CD14-positive monocyte (primary cell): Measurements from ENCODE around the gene LRRC52. TPM values are rescaled to one million over a fixed set of nuclear protein-coding genes. Genes with fewer than 3 reads are reported as not detected.

Experiments used
- DNase-seq, 3 donors: peaks; one replicate each; pipeline ENCODE4 v3.0.0-alpha.2; 2011 to 2022
- H2AFZ ChIP-seq: 2 replicates; pipeline ENCODE4 v1.6.0; 2012; ENCODE audit warnings: mild to moderate bottlenecking, low read depth, low read length, inconsistent platforms; ENCODE audit not compliant: insufficient read depth, poor library complexity, severe bottlenecking
- H3K27ac ChIP-seq, 2 donors: 1 replicate in 1 of 2; 2 replicates in 1 of 2; pipeline ENCODE4 v1.5.1; 2012 to 2013; ENCODE audit warnings: low read length in 2 of 2, control low read depth in 1 of 2, inconsistent platforms in 1 of 2, low read depth in 1 of 2, mild to moderate bottlenecking in 1 of 2
- H3K27me3 ChIP-seq, 2 donors: one replicate each; pipeline versions ENCODE4 v1.6.0 to v1.6.1; 2011 to 2013; ENCODE audit warnings: low read length in 2 of 2; ENCODE audit not compliant: control insufficient read depth in 2 of 2, insufficient read depth in 2 of 2
- H3K36me3 ChIP-seq, 2 donors: replicated peaks in 1 of 2; 1 replicate in 1 of 2; 2 replicates in 1 of 2; pipeline versions ENCODE4 v1.5.1 to v1.6.1; 2012 to 2013; ENCODE audit warnings: low read length in 2 of 2, control low read depth in 1 of 2, inconsistent platforms in 1 of 2, mild to moderate bottlenecking in 1 of 2; ENCODE audit not compliant: insufficient read depth in 2 of 2, control insufficient read depth in 1 of 2
- H3K4me1 ChIP-seq, 2 donors: 1 replicate in 1 of 2; 2 replicates in 1 of 2; pipeline versions ENCODE4 v1.5.1 to v1.6.1; 2012 to 2013; ENCODE audit warnings: low read length in 2 of 2, control low read depth in 1 of 2, inconsistent platforms in 1 of 2, mild to moderate bottlenecking in 1 of 2, moderate library complexity in 1 of 2; ENCODE audit not compliant: insufficient read depth in 2 of 2, control insufficient read depth in 1 of 2
- H3K4me2 ChIP-seq: replicated peaks from 2 replicates; pipeline ENCODE3; 2012; ENCODE audit warnings: low read length, moderate library complexity, mild to moderate bottlenecking; ENCODE audit not compliant: poor library complexity, severe bottlenecking; ENCODE audit errors: extremely low read depth
- H3K4me3 ChIP-seq, 3 experiments: fragments of 200-600 bp in 1 of 3; sonication (generic) in 1 of 3; replicated peaks in 1 of 3; 1 replicate in 2 of 3; 2 replicates in 1 of 3; pipeline ENCODE4 v1.5.1; 2011 to 2013; ENCODE audit warnings: low read length in 3 of 3, mild to moderate bottlenecking in 3 of 3, control low read depth in 2 of 3, low read depth in 2 of 3, inconsistent platforms in 1 of 3, moderate library complexity in 1 of 3
- H3K79me2 ChIP-seq: 2 replicates; pipeline ENCODE4 v1.6.0; 2012; ENCODE audit warnings: mild to moderate bottlenecking, control low read depth, inconsistent platforms, low read length, moderate library complexity; ENCODE audit not compliant: insufficient read depth
- H3K9ac ChIP-seq: 2 replicates; pipeline ENCODE4 v1.6.0; 2017; ENCODE audit warnings: low read length, mild to moderate bottlenecking; ENCODE audit not compliant: insufficient read depth, poor library complexity, severe bottlenecking
- H3K9me3 ChIP-seq, 2 donors: replicated peaks in 1 of 2; 1 replicate in 1 of 2; 2 replicates in 1 of 2; pipeline versions ENCODE4 v1.5.1 to v1.6.1; 2012 to 2013; ENCODE audit warnings: low read length in 2 of 2, control low read depth in 1 of 2; ENCODE audit not compliant: control insufficient read depth in 1 of 2, insufficient read depth in 1 of 2
- H4K20me1 ChIP-seq: 2 replicates; pipeline ENCODE4 v1.6.0; 2012; ENCODE audit warnings: mild to moderate bottlenecking, low read length, control low read depth, moderate library complexity; ENCODE audit not compliant: insufficient read depth
- H3K27ac Mint-ChIP-seq, 7 donors: one replicate each; pipeline ENCODE4 v1.8.0; 2020; ENCODE audit warnings: mild to moderate bottlenecking in 7 of 7, mixed read lengths in 7 of 7, moderate library complexity in 6 of 7, inconsistent platforms in 2 of 7
- H3K27me3 Mint-ChIP-seq, 3 donors: one replicate each; pipeline ENCODE4 v1.8.0; 2021 to 2022; ENCODE audit warnings: low read depth in 3 of 3, mild to moderate bottlenecking in 3 of 3, mixed read lengths in 3 of 3, moderate library complexity in 3 of 3, inconsistent platforms in 1 of 3
- H3K36me3 Mint-ChIP-seq, 2 donors: one replicate each; pipeline ENCODE4 v1.8.0; 2020; ENCODE audit warnings: mixed read lengths in 2 of 2, inconsistent platforms in 1 of 2, mild to moderate bottlenecking in 1 of 2
- H3K4me1 Mint-ChIP-seq: one replicate; pipeline ENCODE4 v1.8.0; 2020; ENCODE audit warnings: mild to moderate bottlenecking, mixed read lengths
- H3K4me3 Mint-ChIP-seq, 2 donors: one replicate each; pipeline ENCODE4 v1.8.0; 2020; ENCODE audit warnings: mild to moderate bottlenecking in 2 of 2, mixed read lengths in 2 of 2, moderate library complexity in 1 of 2
- H3K9me3 Mint-ChIP-seq, 7 donors: one replicate each; pipeline ENCODE4 v1.8.0; 2020 to 2022; ENCODE audit warnings: mixed read lengths in 7 of 7, mild to moderate bottlenecking in 6 of 7, moderate library complexity in 6 of 7, inconsistent platforms in 2 of 7
- WGBS: methylation state at CpG from one replicate; pipeline ENCODE4 v1.1.5; 2013; ENCODE audit warnings: missing lambda C conversion rate; ENCODE audit not compliant: insufficient coverage; 5-methylcytosine and 5-hydroxymethylcytosine counted together
- intact Hi-C, 2 donors: fragments of 100-400 bp; cut with micrococcal nuclease; formaldehyde crosslinking; loops; one replicate each; pipeline versions ENCODE4 v1.15.0 to v1.15.1; 2023
- polyA minus RNA-seq: library from RNA; depleted of rRNA, polyadenylated mRNA; stranded (reverse); fragments of >200 nt; gene quantifications from 2 replicates; pipeline ENCODE4 v1.2.3, GENCODE V29; 2012
- polyA plus RNA-seq, 3 donors: library from polyadenylated mRNA; depleted of rRNA in 1 of 3; unstranded in 2 of 3; stranded (reverse) in 1 of 3; fragments of 300-500 nt in 2 of 3; fragments of >200 nt in 1 of 3; fragmentation: Illumina TruSeq in 2 of 3; gene quantifications; 1 replicate in 2 of 3; 2 replicates in 1 of 3; pipeline ENCODE4 v1.2.3, GENCODE V29; 2012 to 2021
- total RNA-seq, 12 experiments: library from RNA in 1 of 12; stranded (reverse) in 1 of 12; fragments of 120-200 nt in 1 of 12; gene quantifications; one replicate each; pipeline ENCODE4 v1.2.4 and lab custom pipeline; 2013 to 2026; ENCODE audit warnings: mixed read lengths in 6 of 12, inconsistent platforms in 1 of 12
- TF ChIP-seq, protein P1 (sequence below): fragments of 200-600 bp; IDR thresholded peaks from one replicate; pipeline ENCODE4 v1.8.0; 2022; ENCODE audit warnings: antibody characterized with exemption, mild to moderate bottlenecking

LRRC52 gene
- not detected for total RNA-seq (2013)
- polyA plus RNA-seq (not detected), polyA minus RNA-seq (not detected in 2 replicates), total RNA-seq (lab: John Stamatoyannopoulos, UW) (0 to 0.15 (median 0) reads per million in 11 experiments)

- Histone ChIP-seq H3K9me3 (no peaks in the 10 kb centered on the region), H3K36me3 (no peaks in the 10 kb centered on the region), H2AFZ (no peak within 1 kb of the TSS), H3K79me2 (no peaks in the 10 kb centered on the region), H4K20me1 (no peaks in the 10 kb centered on the region), H3K4me3 (no peak within 1 kb of the TSS), H3K9ac (no peak within 1 kb of the TSS), H3K4me1 (no peaks in the 10 kb centered on the region), H3K27me3 (peaks cover 11 to 28% of the 10 kb centered on the region in 2 donors), H3K4me2 (no peak within 1 kb of the TSS), H3K27ac (no peak within 1 kb of the TSS)
- TF ChIP-seq, protein P1, sequence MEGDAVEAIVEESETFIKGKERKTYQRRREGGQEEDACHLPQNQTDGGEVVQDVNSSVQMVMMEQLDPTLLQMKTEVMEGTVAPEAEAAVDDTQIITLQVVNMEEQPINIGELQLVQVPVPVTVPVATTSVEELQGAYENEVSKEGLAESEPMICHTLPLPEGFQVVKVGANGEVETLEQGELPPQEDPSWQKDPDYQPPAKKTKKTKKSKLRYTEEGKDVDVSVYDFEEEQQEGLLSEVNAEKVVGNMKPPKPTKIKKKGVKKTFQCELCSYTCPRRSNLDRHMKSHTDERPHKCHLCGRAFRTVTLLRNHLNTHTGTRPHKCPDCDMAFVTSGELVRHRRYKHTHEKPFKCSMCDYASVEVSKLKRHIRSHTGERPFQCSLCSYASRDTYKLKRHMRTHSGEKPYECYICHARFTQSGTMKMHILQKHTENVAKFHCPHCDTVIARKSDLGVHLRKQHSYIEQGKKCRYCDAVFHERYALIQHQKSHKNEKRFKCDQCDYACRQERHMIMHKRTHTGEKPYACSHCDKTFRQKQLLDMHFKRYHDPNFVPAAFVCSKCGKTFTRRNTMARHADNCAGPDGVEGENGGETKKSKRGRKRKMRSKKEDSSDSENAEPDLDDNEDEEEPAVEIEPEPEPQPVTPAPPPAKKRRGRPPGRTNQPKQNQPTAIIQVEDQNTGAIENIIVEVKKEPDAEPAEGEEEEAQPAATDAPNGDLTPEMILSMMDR = no peak
- 57% methylated on average over 4 of the region's 12 CpGs for whole genome bisulfite sequencing
- H3K4me1 Mint-ChIP-seq = no peaks in the 10 kb centered on the region
- H3K27me3 Mint-ChIP-seq = peaks cover 26 to 43% (median 42%) of the 10 kb centered on the region in 3 donors
- no peaks in the 10 kb centered on the region for H3K36me3 Mint-ChIP-seq
- peak within 1 kb of the TSS in 2 of 7 donors; percentile 2 to 26 for H3K27ac Mint-ChIP-seq
- peak within 1 kb of the TSS in 1 of 2 donors; percentile 50 for H3K4me3 Mint-ChIP-seq
- no peak for DNase-seq
- H3K9me3 Mint-ChIP-seq = peaks cover 0 to 2% (median 0%) of the 10 kb centered on the region in 7 donors
- intact Hi-C loops = no loop called here
These were observed at the start of gene LRRC52 for GRCh38 chr1:165543532-165544438. Gene LRRC52, plus strand, starts transcription at chr1:165544000. Its CDS starts 297 bp downstream, at chr1:165544297.

DNA sequence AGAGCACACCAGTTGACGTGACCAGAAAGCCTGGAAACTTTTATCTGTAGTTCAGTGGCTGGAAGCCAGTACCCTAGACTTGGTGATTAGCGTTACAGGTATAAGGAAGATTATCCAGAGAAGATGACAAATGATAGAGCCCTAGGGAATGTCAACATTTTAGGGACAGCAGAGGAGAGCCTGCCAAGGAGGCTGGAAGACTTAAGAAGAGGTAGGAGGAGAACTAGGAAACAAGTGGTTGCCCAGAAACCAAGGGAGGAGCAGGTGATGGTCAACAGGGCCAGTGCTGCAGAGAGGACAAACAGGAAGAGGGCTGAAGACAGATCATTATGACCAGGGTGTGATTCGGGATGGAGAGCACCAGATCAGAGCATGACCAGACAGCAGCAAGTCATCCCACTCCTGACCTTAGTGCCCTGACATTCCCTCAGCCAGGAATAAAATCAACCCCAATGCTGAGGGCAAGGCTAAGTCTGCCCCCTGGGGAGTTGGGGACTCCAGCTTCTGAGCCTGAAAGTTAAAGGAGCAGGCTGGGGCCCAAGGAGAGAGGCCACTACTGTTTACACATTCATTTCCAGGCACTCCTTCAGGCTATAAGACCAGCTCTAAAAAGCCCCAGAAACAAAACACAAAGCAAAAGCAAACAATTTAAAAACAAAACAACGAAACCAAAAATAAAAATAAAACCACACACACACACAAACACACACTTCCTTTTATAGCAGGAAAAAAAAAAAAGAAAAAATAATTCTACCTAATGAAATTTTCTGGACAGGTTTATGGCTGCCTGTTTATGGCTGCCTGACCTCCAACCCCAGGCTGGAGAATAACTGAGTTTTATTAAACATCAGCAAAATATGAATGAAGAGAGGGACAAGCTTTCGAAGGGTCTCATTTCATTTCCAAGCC, 48.6 kb upstream of the LRRC52 start:
- Mint-ChIP-seq H3K4me1 (no peaks in the 10 kb centered on the region), H3K27ac (no peak overlapping the region), H3K9me3 (no peaks in the 10 kb centered on the region), H3K36me3 (no peaks in the 10 kb centered on the region), H3K4me3 (no peak overlapping the region), H3K27me3 (peaks cover 3 to 12% (median 9%) of the 10 kb centered on the region in 3 donors)
- Histone ChIP-seq H3K9ac (no peak overlapping the region), H3K36me3 (no peaks in the 10 kb centered on the region), H3K9me3 (no peaks in the 10 kb centered on the region), H3K4me2 (no peak overlapping the region), H2AFZ (no peak overlapping the region), H3K4me1 (no peaks in the 10 kb centered on the region), H3K27me3 (peaks cover 2 to 3% of the 10 kb centered on the region in 2 donors), H3K79me2 (no peaks in the 10 kb centered on the region), H4K20me1 (no peaks in the 10 kb centered on the region), H3K27ac (no peak overlapping the region), H3K4me3 (no peak overlapping the region)
- DNase-seq = no peak
- intact Hi-C loops = no loop called here
- 83% methylated on average over 2 of the region's 5 CpGs for WGBS
- TF ChIP-seq, protein P1 = no peak
